HUDEP-2 (cell line): Measurements from ENCODE around the gene ZNF862.
"Not testable (repeated sequence)": the region's sequence is repeated elsewhere in the genome, so short reads cannot be mapped to it uniquely, and the experiment has no call there.

ENCODE experiments used
- DNase-seq, 76 experiments: peaks; one replicate each; lab custom pipeline; 2025; ENCODE audit not compliant: unreplicated experiment in 76 of 76; lab: John Stamatoyannopoulos, UW

The ZNF862 gene

DNA sequence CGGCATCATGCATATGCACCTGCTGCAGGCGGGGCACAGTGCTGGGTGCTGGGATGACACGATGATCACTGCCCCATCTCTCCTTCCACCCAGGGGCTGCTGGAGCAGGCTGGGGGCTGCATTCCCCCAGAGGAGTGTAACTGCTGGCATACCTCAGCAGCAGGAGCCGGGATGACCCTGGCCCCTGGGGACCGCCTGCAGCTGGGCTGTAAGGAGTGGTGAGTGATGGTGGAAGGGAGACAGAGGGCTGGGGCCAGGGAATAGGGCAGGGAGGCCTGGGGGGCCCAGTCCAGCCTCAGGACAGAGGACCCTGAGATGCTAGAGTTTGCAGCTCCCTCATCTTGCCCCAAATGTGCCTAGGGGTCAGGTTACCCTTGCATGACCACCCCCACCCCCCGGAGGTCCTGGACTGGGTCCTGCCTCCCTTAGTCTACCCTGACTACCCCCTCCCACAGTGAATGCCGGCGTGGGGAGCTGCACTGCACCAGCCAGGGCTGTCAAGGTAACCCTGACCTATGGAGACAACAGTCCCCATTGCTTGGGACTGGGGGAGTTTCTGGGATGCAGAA lies 14.5 kb upstream of the ZNF862 start:
- DNase-seq: no peak

DNA sequence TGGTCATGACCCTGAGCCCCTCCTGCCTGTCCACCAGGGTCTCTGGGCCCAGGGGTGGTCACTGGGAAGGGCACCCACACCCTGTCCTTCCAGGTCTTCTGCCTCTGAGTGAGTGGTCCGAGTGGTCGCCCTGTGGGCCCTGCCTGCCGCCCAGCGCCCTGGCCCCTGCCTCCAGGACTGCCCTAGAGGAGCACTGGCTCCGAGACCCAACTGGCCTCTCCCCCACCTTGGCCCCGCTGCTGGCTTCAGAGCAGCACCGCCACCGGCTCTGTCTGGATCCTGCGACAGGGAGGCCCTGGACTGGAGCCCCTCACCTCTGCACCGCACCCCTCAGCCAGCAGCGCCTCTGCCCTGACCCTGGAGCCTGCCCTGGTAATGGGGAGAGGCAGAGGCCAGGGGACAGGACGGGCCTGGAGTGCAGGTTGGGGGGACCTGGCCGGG lies 13.9 kb upstream of the ZNF862 start:
- no peak for DNase-seq

- DNase-seq: no peak
These were observed 13.2 kb upstream of the ZNF862 start for GRCh38 chr7:149824748-149825566.

DNA sequence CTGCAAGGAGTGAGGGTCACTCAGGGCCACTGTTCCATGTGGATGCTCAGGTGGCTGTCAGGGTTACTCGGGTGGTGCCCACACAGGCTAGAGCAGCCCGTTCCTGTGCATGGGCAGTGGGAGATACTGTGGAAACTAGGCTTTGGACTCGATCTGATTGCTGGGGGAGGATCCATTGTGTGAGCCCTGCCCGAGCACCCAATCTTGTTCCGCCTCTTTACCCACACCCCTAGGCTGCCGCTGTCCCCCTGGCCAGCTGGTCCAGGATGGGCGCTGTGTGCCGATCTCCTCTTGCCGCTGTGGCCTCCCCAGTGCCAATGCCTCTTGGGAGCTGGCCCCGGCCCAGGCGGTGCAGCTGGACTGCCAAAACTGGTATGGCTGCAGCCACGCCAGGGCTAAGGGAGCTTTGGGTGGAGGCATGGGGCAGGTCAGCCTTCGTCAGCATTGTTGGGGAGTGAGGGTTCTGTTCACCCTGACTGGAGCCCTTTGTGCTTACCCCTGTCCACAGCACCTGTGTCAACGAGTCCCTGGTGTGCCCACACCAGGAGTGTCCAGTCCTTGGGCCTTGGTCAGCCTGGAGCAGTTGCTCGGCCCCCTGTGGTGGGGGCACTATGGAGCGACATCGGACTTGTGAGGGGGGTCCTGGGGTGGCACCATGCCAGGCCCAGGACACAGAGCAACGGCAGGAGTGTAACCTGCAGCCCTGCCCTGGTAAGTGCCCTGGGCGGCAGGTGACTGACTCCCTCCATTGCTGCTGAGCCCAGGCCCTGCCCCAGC lies 12.4 kb upstream of the ZNF862 start:
- DNase-seq: no peak

- no peak for DNase-seq
These were observed 11.7 kb upstream of the ZNF862 start for GRCh38 chr7:149826344-149827088.

GRCh38 chr7:149827089-149827981 lies 10.8 kb upstream of the ZNF862 start:
- peak in 9 of 76 experiments; percentile 4 to 39 (median 12) for DNase-seq

DNA sequence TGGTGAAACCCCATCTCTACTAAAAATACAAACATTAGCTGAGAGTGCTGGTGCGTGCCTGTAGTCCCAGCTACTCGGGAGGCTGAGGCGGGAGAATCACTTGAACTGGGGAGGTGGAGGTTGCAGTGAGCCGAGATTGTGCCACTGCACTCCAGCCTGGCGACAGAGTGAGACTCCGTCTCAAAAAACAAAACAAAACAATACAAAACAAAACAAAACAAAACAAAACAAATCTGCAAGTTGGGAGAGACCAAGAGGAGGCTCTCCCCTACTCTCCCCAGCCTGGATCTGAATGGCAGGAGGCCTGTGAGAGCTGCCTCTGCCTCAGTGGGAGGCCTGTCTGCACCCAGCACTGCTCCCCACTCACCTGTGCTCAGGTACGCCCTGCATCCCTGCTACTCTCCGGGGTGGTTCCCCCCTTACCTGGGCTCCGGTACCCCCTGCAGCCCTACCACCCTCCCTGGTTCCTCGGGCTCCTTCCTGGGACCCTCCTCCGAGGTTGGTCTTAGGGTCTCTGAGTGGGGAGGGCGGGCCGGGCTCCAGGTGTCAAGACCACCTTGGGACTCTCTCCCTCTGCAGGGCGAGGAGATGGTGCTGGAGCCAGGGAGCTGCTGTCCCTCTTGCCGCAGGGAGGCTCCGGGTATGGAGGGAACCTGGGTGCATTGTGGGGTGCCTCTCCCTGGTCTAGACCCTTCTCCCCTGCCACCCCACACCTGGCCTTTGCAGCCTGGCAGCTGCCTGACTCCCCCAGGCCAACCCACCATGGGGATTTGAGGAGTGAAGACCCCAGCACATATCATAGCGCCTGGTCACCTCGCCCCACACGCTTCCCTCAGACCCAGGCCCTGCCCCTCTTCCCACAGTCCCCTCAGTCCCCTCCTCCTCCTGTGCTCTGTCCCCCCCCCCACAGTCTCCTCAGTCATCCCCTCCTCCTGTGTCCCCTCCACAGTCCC lies 9.5 kb upstream of the ZNF862 start:
- no peak for DNase-seq

GRCh38 chr7:149830527-149830926 lies 7.6 kb upstream of the ZNF862 start:
- DNase-seq: not testable (repeated sequence)

DNA sequence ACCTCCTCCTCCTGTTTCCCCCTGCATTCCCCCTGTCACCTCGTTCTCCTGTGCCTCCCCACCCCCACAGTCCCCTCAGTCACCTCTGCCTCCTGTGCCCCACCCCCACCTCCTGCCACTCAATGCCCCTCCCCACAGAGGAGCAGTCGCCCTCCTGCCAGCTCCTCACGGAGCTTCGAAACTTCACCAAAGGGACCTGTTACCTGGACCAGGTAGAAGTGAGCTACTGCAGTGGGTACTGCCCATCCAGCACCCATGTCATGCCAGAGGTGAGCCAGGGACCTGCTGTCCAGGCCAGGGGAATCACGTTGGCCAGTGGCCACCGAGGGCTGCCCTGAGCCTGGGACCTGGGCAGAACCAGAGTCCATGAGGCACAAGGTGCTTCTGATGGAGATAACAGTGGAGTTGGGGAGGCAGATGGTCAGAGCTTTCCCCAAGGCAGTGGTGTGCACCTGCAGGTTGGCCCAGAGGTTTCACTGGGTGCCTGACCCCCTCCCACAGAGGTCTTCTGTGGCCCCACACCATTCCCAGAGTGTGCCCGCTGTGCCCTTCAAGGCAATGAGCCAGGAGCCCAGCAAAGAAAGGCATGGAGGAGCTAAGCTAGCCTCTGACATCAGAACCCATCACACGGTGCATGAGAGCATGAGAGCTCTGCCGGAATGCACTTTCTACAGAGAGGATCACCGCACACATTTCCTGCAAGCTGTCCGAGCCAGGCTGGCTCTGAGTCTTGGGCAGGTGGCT lies 7.0 kb upstream of the ZNF862 start:
- no peak for DNase-seq

GRCh38 chr7:149831741-149832219 lies 6.4 kb upstream of the ZNF862 start:
- DNase-seq: no peak

DNA sequence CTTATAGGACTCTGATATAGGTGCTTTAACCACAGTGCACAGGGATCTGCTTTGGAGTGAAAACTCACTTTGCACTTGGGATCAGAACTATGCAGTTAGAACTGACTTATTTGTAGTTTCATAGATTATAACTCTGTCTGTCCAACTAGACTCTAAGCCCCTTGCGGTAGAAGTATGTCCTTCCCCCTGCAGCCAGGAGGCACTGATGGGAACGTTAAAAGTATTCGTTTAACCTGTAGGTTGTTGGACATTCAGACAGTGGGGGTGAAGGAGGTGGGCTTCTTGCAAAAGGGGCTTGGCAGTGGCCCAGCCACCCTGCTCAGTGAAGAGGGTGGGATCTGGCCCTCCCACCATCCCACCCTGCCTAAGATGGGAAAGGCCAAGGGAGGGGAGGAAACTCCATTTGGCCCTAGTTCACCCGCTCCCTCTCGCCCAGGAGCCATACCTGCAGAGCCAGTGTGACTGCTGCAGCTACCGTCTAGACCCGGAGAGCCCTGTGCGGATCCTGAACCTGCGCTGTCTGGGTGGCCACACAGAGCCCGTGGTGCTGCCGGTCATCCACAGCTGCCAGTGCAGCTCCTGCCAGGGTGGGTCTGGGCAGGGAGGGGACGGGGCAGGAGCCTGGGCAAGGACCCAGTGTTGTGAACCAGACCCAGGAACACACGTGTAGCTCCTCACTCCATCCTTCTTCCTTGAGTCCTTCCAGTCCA lies 5.7 kb upstream of the ZNF862 start:
- no peak for DNase-seq

- DNase-seq: no peak
These were observed 4.6 kb upstream of the ZNF862 start for GRCh38 chr7:149833495-149834130.

DNA sequence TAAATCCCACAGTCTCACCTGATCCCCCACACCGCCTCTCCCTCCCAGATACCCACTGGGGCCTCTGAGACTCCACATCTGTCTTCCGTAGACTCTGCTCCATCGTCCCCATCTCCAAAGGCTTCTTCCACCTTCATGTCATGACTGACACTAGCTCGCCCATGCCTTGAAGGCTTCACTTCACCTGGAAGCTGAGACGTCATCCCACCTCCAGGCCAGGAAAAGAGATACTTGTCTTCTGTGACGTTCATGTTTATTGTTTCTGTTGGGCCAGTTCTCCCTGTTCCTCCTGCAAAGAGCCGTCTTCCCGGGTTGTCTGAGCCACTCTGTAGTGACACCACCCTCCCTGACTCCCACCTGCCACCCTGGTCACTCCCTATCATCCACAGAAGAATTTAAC lies 3.6 kb upstream of the ZNF862 start:
- DNase-seq: no peak

- no peak for DNase-seq
These were observed 1.7 kb upstream of the ZNF862 start for GRCh38 chr7:149836434-149836833.

- DNase-seq: no peak
These were observed 481 bp upstream of the ZNF862 start for GRCh38 chr7:149837564-149838223.

GRCh38 chr7:149838992-149839408 lies 825 bp downstream of the ZNF862 start:
- no peak for DNase-seq
